Peyer's patch (tissue), 4 donors: ENCODE results near the gene GALNS.
A peak's percentile ranks its signal among the peaks of the same experiment; 100 is the strongest.

Source experiments
- POLR2A ChIP-seq, 2 donors: fragments of 450-650 bp; IDR thresholded peaks; one replicate each; pipeline ENCODE4 v1.5.1; 2017; ENCODE audit warnings: antibody characterized with exemption in 2 of 2, mild to moderate bottlenecking in 2 of 2, moderate library complexity in 2 of 2
- TF ChIP-seq, protein P1 (sequence below), 6 experiments: fragments of 450-650 bp in 4 of 6; fragments of 200-600 bp in 2 of 6; sonication (generic) in 1 of 6; IDR thresholded peaks; one replicate each; pipeline ENCODE4 v1.5.1; 2017 to 2019; ENCODE audit warnings: antibody characterized with exemption in 6 of 6, mild to moderate bottlenecking in 3 of 6, moderate library complexity in 1 of 6

DNA sequence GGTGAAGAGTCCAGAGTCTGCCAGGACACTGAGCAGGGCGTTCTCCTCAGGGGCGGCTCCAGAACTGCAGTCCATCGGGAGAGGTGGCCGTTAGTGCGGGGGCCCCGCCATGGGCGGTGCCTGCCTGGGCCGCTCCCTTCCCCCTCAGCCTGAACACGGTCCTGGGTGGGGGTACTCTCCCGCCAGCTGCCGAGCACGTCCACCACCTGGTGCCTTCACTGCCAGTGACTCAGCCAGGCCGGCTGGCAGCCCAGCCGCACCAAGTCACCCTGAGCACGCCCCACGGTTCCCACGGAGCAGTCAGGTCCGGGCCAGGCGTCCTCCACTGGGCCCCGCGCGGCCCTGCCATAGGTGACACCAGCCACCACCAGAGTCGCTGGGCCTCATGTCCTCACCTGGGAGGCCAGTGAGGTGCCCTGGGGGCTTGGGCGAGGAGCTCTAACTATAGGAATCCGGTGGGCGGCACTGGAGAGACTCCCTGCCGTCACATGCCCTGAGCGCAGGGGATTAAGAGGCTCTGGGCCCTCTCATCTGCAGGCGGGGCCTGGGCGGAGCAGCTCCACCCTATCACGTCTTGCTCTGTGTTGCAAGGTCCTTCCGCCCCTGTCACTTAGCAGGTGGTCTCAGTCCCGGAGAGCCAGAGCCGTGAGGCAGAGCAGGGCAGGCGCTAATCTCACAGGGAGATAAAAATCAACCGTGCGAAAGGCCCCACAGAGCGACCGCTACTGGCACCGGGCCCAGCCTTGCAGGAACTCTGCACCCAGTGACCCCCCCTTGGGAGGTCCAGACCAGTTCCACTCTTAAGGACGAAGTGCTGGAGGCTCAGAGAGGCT lies 86.1 kb downstream of the GALNS start:
- TF ChIP-seq, protein P1, sequence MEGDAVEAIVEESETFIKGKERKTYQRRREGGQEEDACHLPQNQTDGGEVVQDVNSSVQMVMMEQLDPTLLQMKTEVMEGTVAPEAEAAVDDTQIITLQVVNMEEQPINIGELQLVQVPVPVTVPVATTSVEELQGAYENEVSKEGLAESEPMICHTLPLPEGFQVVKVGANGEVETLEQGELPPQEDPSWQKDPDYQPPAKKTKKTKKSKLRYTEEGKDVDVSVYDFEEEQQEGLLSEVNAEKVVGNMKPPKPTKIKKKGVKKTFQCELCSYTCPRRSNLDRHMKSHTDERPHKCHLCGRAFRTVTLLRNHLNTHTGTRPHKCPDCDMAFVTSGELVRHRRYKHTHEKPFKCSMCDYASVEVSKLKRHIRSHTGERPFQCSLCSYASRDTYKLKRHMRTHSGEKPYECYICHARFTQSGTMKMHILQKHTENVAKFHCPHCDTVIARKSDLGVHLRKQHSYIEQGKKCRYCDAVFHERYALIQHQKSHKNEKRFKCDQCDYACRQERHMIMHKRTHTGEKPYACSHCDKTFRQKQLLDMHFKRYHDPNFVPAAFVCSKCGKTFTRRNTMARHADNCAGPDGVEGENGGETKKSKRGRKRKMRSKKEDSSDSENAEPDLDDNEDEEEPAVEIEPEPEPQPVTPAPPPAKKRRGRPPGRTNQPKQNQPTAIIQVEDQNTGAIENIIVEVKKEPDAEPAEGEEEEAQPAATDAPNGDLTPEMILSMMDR (IDR thresholded peaks at IDR 0.05), result no peak
- peak in 1 of 2 donors; percentile 37 for TF ChIP-seq POLR2A (IDR thresholded peaks at IDR 0.05)
